SK-N-SH treated with all-trans-retinoic acid at 6 μM for 48 hours (cell line): ENCODE results near the gene SLC50A1.

Experiments used
- BACH2 ChIP-seq: fragments of 250-450 bp; sonication (Bioruptor Pico); IDR thresholded peaks from 2 replicates; pipeline ENCODE4 v1.9.0; 2021; ENCODE audit warnings: mild to moderate bottlenecking, borderline replicate concordance
- CREB5 ChIP-seq: fragments of 250-450 bp; sonication (Bioruptor Pico); IDR thresholded peaks from 2 replicates; pipeline ENCODE4 v1.5.1; 2020; ENCODE audit warnings: low read depth, mild to moderate bottlenecking, moderate library complexity
- GLIS3 ChIP-seq: fragments of 250-450 bp; sonication (Bioruptor Pico); IDR thresholded peaks from 2 replicates; pipeline ENCODE4 v1.5.0; 2020; ENCODE audit warnings: mild to moderate bottlenecking, moderate library complexity
- SNAI2 ChIP-seq: fragments of 250-450 bp; sonication (Bioruptor Pico); IDR thresholded peaks from 2 replicates; pipeline ENCODE4 v1.5.0; 2020; ENCODE audit warnings: mild to moderate bottlenecking, moderate library complexity
- ZNF565 ChIP-seq: fragments of 450-650 bp; formaldehyde crosslinking; conservative IDR thresholded peaks from 2 replicates; pipeline ENCODE4 v1.5.0; 2020; ENCODE audit warnings: low read depth, mild to moderate bottlenecking, moderate library complexity

DNA sequence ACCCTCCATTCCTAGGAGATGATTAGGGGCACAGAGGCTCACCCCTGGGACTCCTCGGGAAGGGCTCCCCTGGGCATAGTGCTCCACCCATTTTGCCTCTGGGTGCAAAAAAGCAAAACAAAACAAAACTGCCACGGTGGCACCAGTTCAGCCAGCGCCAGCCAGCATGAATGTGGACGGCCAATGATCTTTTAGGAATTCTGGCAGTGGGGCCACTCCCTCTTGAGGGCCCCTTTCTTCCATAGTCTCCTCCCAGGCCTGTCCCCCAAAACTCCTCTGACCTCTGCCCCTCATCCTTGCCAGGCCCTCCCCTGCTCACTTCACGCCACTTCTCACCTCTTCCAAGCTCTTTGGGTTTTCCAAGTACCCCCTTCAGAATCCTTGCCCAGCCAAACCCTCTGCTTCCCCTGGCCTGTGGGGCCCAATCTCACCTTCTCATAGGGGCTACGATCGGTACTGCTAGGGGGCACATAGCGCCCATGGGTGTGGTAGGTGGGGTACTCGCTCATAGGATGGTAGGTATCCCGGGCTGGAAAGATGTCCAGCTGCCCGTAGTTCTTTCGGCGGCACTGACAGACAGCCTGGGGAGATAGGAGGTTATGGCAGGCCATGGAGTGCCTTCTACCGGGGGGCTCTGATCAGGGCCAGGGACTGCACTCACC, 51.3 kb downstream of the SLC50A1 start:
- TF ChIP-seq GLIS3 (CRISPR knock-in tag) (no peak), SNAI2 (CRISPR knock-in tag) (no peak), ZNF565 (no peak), CREB5 (CRISPR knock-in tag) (no peak), BACH2 (CRISPR knock-in tag) (no peak)
